Rectal smooth muscle tissue (tissue), 1 donor: Measurements from ENCODE around the gene AQP5.
"Not testable (repeated sequence)": the region's sequence is repeated elsewhere in the genome, so short reads cannot be mapped to it uniquely, and the experiment has no call there.

Experiments used
- H3K27ac ChIP-seq: one replicate; pipeline ENCODE4 v1.7.0; 2013; ENCODE audit warnings: low read depth, low read length, inconsistent platforms
- H3K27me3 ChIP-seq: one replicate; pipeline ENCODE4 v1.7.0; 2013; ENCODE audit warnings: low read length; ENCODE audit not compliant: control insufficient read depth, insufficient read depth
- H3K36me3 ChIP-seq: one replicate; pipeline ENCODE4 v1.7.0; 2013; ENCODE audit warnings: low read length; ENCODE audit not compliant: control insufficient read depth, insufficient read depth
- H3K4me1 ChIP-seq: one replicate; pipeline ENCODE4 v1.7.0; 2013; ENCODE audit warnings: low read length; ENCODE audit not compliant: control insufficient read depth, insufficient read depth
- H3K4me3 ChIP-seq: one replicate; pipeline ENCODE4 v1.7.0; 2013; ENCODE audit warnings: low read length
- H3K9ac ChIP-seq: one replicate; pipeline ENCODE4 v1.7.0; 2013; ENCODE audit warnings: low read length

Gene AQP5

DNA sequence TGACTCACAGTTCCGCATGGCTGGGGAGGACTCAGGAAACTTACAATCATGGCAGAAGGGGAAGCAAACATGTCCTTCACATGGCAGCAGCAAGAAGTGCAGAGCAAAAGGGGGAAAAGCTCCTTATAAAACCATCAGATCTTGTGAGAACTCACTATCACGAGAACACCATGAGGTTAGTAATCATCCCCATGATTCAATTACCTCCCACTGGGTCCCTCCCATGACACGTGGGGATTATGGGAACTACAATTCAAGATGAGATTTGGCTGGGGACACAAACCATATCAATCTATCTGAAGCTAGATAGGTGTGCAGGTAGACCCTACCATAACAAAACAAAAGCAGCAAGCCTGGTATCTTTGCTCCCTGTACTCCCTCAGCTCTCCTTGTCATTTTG is 24.8 kb downstream of the AQP5 start:
- H3K36me3 ChIP-seq, H3K4me3 ChIP-seq, H3K27me3 ChIP-seq, H3K9ac ChIP-seq, H3K27ac ChIP-seq: not testable (repeated sequence)
- peaks cover 25% of the 10 kb centered on the region for H3K4me1 ChIP-seq

DNA sequence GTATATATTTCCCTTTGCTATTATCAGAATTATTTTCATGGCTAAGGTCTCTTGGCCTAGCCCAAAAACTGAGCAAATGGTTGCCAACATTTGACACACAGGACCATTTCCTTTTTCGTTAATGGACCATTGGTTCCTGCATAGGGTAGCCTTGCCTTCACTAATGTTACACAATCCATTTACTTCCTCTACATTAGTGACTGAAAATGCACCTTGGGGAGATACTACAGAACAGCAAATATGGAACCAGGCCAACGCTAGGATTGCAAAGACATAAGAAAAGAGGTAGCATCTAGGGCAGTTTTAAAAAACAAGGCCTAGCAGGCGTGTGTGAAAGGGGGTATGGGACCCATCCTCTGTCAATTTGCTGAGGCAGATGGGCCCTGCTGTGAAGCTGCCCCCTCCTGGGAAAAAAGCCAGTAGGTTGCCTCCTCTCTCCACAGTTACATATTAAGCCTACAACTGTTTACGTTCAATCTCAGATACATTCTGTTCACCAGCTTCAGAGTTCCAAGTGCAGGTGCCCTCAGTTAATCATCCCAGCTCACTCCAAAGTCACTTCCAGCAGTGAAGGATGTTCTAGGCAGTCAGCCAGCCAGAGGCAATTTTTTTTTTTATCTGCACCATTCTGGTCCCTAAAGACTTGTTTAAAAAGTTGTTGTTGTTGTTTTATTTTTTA is 26.1 kb downstream of the AQP5 start:
- Histone ChIP-seq H3K27ac (peak overlapping the region; percentile 70), H3K4me1 (peaks cover 25% of the 10 kb centered on the region), H3K36me3 (no peaks in the 10 kb centered on the region), H3K4me3 (no peak overlapping the region), H3K9ac (no peak overlapping the region), H3K27me3 (no peaks in the 10 kb centered on the region)

DNA sequence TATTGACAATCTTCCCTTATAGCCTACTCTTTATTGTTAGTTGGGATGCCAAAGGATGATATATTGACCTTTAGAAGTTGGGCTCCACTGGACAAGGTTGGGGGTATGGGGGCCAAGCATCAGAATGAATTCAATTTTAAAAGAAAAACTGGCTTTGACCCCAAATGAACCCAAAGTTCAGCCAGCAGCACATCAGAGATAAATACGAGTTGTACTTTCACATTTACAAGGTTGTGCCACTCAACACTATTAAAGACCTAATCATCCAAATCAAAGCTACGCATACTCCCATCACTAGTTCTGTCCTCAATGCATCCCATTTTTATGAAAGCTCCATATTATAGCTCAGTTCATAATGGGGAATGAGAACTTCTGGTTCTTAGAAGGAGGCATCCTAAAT is 27.7 kb downstream of the AQP5 start:
- H3K27me3 ChIP-seq, H3K4me3 ChIP-seq, H3K9ac ChIP-seq, H3K36me3 ChIP-seq, H3K27ac ChIP-seq: not testable (repeated sequence)
- peaks cover 17% of the 10 kb centered on the region for H3K4me1 ChIP-seq

DNA sequence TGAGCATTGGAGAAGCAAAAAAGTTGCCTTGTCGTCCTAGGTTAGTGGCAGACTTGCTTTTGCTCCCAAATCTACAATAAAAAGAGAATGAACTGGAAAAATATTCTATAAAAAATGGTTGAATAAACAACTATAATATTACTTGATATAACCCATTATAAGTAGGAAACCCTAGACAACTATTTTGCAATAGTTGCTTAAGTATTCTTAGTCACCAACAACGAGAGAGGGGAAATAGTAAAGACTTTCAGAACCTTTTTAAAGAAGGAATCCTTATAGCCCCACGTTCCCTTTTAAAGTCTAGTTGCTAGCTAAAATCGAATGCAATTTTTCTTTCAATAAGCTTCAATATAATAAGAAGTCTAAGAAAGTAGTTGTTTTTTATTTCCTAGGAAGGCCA is 28.6 kb downstream of the AQP5 start:
- H3K4me3 ChIP-seq, result no peak overlapping the region
- H3K4me1 ChIP-seq, result peaks cover 13% of the 10 kb centered on the region
- H3K9ac ChIP-seq, result no peak overlapping the region
- no peaks in the 10 kb centered on the region for H3K36me3 ChIP-seq
- H3K27me3 ChIP-seq, result no peaks in the 10 kb centered on the region
- no peak overlapping the region for H3K27ac ChIP-seq

DNA sequence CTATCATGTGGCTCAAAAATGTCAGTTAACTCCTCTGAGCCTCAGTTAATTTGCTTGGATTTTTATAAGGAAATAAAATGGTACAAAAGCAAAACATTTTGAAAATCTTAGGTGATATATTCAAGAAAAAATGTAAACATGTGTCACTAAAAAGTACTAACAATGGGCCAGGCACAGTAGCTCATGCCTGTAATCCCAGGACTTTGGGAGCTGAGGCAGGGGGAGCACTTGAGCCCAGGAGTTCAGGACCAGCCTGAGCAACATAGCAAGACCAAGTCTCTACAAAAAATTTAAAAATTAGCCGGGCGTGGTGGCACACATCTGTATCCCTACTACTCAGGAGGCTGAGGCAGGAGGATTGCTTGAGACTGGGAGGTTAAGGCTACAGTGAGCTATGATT is 36.8 kb downstream of the AQP5 start:
- H3K27ac ChIP-seq, result no peak overlapping the region
- H3K9ac ChIP-seq, result no peak overlapping the region
- H3K27me3 ChIP-seq, result no peaks in the 10 kb centered on the region
- H3K36me3 ChIP-seq, result peaks cover 2% of the 10 kb centered on the region
- H3K4me3 ChIP-seq, result no peak overlapping the region
- H3K4me1 ChIP-seq, result peaks cover 4% of the 10 kb centered on the region

DNA sequence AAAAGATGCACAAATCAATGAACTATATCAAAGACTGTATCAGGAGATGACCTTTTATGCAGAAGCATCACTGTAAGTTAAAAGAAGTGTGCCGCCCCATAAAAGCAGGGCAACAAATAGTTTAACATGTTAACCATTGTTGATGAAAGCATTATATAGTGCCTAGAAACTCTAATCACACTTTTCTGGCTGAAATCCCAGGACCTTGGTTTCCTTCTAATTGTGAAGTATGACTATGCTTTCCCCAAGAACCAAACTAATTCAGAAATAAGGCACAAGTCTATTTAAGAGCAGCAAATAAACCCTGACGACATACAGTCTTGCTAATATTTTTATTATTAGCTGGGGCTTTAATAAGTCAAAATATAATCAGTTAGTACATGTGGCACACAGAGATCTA is 41.9 kb downstream of the AQP5 start:
- Histone ChIP-seq H3K9ac (no peak overlapping the region), H3K36me3 (no peaks in the 10 kb centered on the region), H3K27ac (peak overlapping the region; percentile 90)

DNA sequence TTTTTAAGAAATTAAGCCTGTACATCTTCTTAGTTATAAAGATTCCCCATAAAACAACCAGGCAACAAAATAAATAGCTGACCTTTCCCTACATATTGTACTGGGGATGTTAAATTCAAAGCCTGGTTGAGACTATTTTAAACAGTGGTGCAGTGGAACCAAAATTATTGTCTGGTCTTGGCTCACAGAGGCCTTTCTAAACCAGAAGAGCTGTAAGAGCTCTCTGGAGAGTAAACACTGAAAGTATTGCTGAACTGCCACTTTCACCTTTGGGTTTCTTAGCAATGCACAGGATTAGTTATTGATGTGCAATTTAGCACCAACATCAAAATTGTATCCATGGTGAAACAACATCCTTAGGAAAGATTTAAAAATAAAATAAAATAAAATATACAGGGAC is 43.0 kb downstream of the AQP5 start:
- peaks cover 41% of the 10 kb centered on the region for H3K4me1 ChIP-seq
- H3K27me3 ChIP-seq, result no peaks in the 10 kb centered on the region
- no peaks in the 10 kb centered on the region for H3K36me3 ChIP-seq
- no peak overlapping the region for H3K9ac ChIP-seq
- no peak overlapping the region for H3K4me3 ChIP-seq
- H3K27ac ChIP-seq, result peak overlapping the region; percentile 90

More for the DNA sequence above, 41.9 kb downstream of the AQP5 start:
- Histone ChIP-seq H3K4me1 (peaks cover 41% of the 10 kb centered on the region), H3K4me3 (no peak overlapping the region), H3K27me3 (no peaks in the 10 kb centered on the region)

DNA sequence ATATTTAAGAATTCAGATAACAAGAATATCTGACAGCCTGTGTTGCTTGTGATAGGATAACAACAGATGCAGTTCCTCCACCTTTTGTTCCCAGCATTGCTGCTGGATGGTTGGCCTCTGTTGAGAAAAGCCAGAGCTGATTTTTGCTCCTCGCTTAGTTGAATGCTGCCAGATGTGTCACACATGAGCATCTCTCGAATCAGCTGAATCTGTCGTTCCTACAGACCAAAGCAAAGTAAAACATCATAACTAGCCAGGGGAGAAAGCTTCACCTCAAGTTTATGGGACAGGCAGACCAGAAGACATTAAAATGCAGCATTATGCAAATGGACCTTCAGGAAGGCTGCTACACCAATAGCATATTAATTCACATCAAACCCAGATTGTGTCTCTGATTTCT is 43.5 kb downstream of the AQP5 start:
- H3K9ac ChIP-seq, result no peak overlapping the region
- H3K27ac ChIP-seq, result peak overlapping the region; percentile 90
- peaks cover 41% of the 10 kb centered on the region for H3K4me1 ChIP-seq
- H3K4me3 ChIP-seq, result no peak overlapping the region
- no peaks in the 10 kb centered on the region for H3K36me3 ChIP-seq
- no peaks in the 10 kb centered on the region for H3K27me3 ChIP-seq

DNA sequence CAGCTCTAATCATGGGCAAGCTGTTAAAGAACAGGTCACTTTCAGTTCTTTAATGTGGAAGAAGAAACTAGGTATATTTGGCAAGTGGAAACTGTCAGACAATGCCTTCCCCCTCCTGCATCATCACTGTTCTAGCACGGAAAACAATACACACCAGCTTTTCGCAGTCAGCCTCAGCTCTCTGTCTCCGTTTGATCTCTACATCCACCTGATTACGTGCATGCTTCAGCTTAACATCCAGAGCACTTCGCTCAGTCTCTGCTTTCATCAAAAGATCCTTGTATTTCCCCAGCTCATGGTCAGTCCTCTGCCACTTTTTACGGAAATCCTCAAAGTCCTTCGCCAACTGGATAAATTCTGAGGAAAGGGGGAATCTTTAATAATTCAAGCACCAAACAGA is 44.6 kb downstream of the AQP5 start:
- no peaks in the 10 kb centered on the region for H3K36me3 ChIP-seq
- no peaks in the 10 kb centered on the region for H3K27me3 ChIP-seq
- H3K9ac ChIP-seq, result no peak overlapping the region
- H3K4me1 ChIP-seq, result peaks cover 41% of the 10 kb centered on the region
- H3K4me3 ChIP-seq, result peak overlapping the region; percentile 27
- H3K27ac ChIP-seq, result peak overlapping the region; percentile 90

DNA sequence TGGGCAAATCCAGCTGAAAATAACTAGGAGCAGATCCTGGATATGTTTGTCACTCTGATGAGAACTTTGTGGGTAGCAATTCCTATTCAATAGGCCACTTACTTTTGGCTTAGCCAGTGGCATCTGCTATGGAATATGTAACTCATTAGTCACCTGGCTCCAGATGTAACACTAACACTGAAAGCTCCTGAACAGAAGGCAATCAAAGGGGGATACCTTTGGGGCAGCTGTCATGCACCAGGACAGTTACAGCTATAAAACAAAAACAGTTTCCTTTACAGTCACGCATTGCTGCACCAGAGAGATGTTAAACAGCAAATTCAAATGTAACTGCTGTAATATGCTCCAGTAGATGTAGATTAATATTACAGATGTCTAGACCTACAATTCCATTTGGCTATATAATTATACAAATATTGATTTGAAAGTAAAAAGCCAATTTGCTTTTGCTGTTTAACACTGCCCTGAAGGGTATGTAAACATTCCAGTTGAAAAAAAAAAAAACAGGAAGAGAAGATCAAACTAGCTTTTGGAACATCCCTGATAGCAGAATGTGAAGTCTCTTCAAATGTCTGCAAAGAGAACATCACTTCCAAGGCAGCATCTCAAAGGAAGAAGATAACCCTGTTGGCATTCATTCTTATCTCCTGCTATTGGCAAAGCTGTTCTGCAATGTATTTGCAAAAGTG is 45.2 kb downstream of the AQP5 start:
- no peak overlapping the region for H3K4me3 ChIP-seq
- H3K9ac ChIP-seq, result no peak overlapping the region

DNA sequence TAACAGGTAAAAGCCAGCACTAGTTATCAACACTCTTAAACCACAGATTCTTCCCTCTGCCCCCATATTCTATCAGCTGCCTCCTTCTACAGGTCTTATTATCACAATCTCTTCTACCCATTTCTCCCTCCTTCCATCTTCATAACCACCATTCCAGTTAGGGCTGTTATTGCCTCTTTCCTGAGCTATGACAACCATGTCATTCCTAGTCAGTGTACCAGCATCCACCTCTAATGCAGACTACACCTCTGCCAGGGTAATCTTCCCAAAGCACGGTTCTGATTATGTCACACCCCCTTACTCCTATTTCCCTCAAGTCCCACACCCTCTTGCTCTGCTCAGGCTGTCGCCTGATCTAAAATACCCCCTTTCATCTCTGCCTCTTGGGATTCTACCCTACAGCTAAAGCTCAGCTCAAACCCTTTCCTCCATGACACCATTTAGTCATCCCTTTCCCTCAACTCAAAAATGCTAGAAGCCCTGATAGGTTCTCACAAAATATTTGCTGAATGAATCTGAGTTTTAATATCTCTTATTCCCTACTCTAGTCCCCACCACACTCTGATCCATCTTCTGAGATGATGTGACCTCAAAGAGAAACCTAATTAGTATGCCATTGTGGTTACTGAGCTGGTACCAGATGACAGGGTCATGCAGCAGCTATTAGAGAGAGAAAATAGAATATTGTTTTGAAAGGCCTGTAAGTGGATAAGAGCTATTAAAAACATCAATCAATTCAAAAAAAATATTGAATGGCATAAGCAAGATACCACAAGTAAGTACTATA is 51.9 kb downstream of the AQP5 start:
- H3K36me3 ChIP-seq, result no peaks in the 10 kb centered on the region
- H3K27me3 ChIP-seq, result no peaks in the 10 kb centered on the region
- no peak overlapping the region for H3K9ac ChIP-seq
- peaks cover 6% of the 10 kb centered on the region for H3K4me1 ChIP-seq
- H3K4me3 ChIP-seq, result no peak overlapping the region
- H3K27ac ChIP-seq, result no peak overlapping the region

More for the DNA sequence above, 45.2 kb downstream of the AQP5 start:
- Histone ChIP-seq H3K4me1 (peaks cover 41% of the 10 kb centered on the region), H3K36me3 (no peaks in the 10 kb centered on the region), H3K27ac (peak overlapping the region; percentile 90), H3K27me3 (no peaks in the 10 kb centered on the region)

DNA sequence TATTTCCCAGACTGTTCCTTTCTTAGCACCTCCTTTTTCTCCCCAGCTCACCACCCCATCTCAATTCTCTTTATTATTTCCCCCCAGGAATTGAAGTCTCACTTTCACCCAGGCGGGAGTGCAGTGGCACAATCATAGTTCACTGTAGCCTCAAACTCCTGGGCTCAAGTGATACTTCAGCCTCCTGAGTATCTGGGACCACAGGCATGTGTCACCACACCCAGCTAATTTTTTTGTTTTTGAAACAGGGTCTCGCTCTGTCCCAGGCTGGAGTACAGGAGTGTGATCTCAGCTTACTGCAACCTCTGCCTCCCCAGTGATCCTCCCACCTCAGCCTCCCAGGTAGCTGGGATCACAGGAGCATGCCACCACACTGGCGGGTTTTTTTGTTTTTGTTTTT is 52.7 kb downstream of the AQP5 start:
- Histone ChIP-seq H3K4me1 (peaks cover 6% of the 10 kb centered on the region), H3K36me3 (no peaks in the 10 kb centered on the region), H3K27me3 (no peaks in the 10 kb centered on the region), H3K4me3 (no peak overlapping the region), H3K9ac (no peak overlapping the region), H3K27ac (no peak overlapping the region)
